B cell (primary cell): Measurements from ENCODE around the gene YWHAG. TPM values are rescaled to one million over a fixed set of nuclear protein-coding genes. Genes with fewer than 3 reads are reported as not detected.
"Not testable (repeated sequence)": the region's sequence is repeated elsewhere in the genome, so short reads cannot be mapped to it uniquely, and the experiment has no call there.

Experiments used
- ATAC-seq: fragments of 200-7000 bp; cut with Tn5 transposase; one replicate; pipeline ENCODE4 v1.10.0; 2021; ENCODE audit warnings: low read depth, mild to moderate bottlenecking, moderate number of reproducible peaks, moderate library complexity
- CTCF ChIA-PET: fragments of 350-600 bp; sonication (Branson Sonifier 250); formaldehyde crosslinking; loops from one replicate; lab custom pipeline; 2021; ENCODE audit warnings: antibody characterized with exemption, inconsistent platforms; lab: Charles Lee
- POLR2A ChIA-PET: fragments of 350-600 bp; sonication (Branson Sonifier 250); formaldehyde crosslinking; loops from one replicate; lab custom pipeline; 2021; ENCODE audit warnings: antibody characterized with exemption; lab: Charles Lee
- DNase-seq: peaks from one replicate; pipeline ENCODE4 v3.0.0; 2013
- H2AFZ ChIP-seq: 2 replicates; pipeline ENCODE4 v1.6.1; 2012; ENCODE audit warnings: mild to moderate bottlenecking, low read depth, low read length; ENCODE audit not compliant: insufficient read depth, poor library complexity, severe bottlenecking
- H3K27ac ChIP-seq, 2 donors: 1 replicate in 1 of 2; 2 replicates in 1 of 2; pipeline ENCODE4 v1.5.1; 2012 to 2013; ENCODE audit warnings: low read length in 2 of 2, mild to moderate bottlenecking in 2 of 2, moderate library complexity in 1 of 2
- H3K27me3 ChIP-seq, 4 experiments: fragments of 200-600 bp in 1 of 4; sonication (generic) in 1 of 4; replicated peaks in 1 of 4; 1 replicate in 2 of 4; 2 replicates in 2 of 4; pipeline versions ENCODE4 v1.6.1 to v1.7.0; 2013 to 2016; ENCODE audit warnings: low read length in 3 of 4, mild to moderate bottlenecking in 2 of 4, mixed read lengths in 1 of 4, moderate library complexity in 1 of 4; ENCODE audit not compliant: insufficient read depth in 4 of 4, control insufficient read depth in 3 of 4; ENCODE audit errors: control extremely low read depth in 1 of 4
- H3K36me3 ChIP-seq, 2 experiments: replicated peaks in 1 of 2; 1 replicate in 1 of 2; 2 replicates in 1 of 2; pipeline versions ENCODE4 v1.6.1 to v1.7.1; 2013; ENCODE audit warnings: low read length in 1 of 2; ENCODE audit not compliant: insufficient read depth in 2 of 2, control insufficient read depth in 1 of 2; ENCODE audit errors: control extremely low read depth in 1 of 2, extremely low read depth in 1 of 2
- H3K4me1 ChIP-seq, 2 donors: fragments of 200-600 bp in 1 of 2; sonication (generic) in 1 of 2; 1 replicate in 1 of 2; 2 replicates in 1 of 2; pipeline versions ENCODE4 v1.5.1 to v1.6.1; 2013 to 2017; ENCODE audit warnings: low read length in 2 of 2; ENCODE audit not compliant: control insufficient read depth in 2 of 2, insufficient read depth in 2 of 2
- H3K4me2 ChIP-seq: replicated peaks from 2 replicates; pipeline ENCODE3; 2012; ENCODE audit warnings: mild to moderate bottlenecking, low read depth, low read length; ENCODE audit not compliant: poor library complexity, severe bottlenecking
- H3K4me3 ChIP-seq, 5 experiments: fragments of 200-600 bp in 1 of 5; sonication (generic) in 1 of 5; 1 replicate in 3 of 5; 2 replicates in 2 of 5; pipeline versions ENCODE4 v1.5.1 to v1.7.0; 2011 to 2016; ENCODE audit warnings: low read length in 4 of 5, mild to moderate bottlenecking in 4 of 5, low read depth in 2 of 5, control low read depth in 1 of 5, moderate library complexity in 1 of 5; ENCODE audit not compliant: insufficient read depth in 1 of 5; ENCODE audit errors: control extremely low read depth in 1 of 5, extremely low read depth in 1 of 5
- H3K79me2 ChIP-seq: fragments of 200-600 bp; sonication (generic); one replicate; pipeline ENCODE4 v1.6.0; 2016; ENCODE audit warnings: low read length; ENCODE audit not compliant: control insufficient read depth, insufficient read depth
- H3K9ac ChIP-seq: fragments of 200-600 bp; sonication (generic); 2 replicates; pipeline ENCODE4 v1.6.1; 2017; ENCODE audit warnings: mild to moderate bottlenecking, low read length, moderate library complexity
- H3K9me3 ChIP-seq, 3 donors: one replicate each; pipeline versions ENCODE4 v1.6.1 to v1.7.1; 2013; ENCODE audit warnings: low read length in 2 of 3; ENCODE audit not compliant: control insufficient read depth in 2 of 3, insufficient read depth in 1 of 3; ENCODE audit errors: control extremely low read depth in 1 of 3
- H4K20me1 ChIP-seq: 2 replicates; pipeline ENCODE4 v1.6.0; 2012; ENCODE audit warnings: mild to moderate bottlenecking, low read length; ENCODE audit not compliant: insufficient read depth, control insufficient read depth, poor library complexity, severe bottlenecking
- H3K27ac Mint-ChIP-seq: one replicate; pipeline ENCODE4 v1.8.0; 2021; ENCODE audit warnings: mixed read lengths
- H3K27me3 Mint-ChIP-seq: one replicate; pipeline ENCODE4 v1.8.0; 2021; ENCODE audit warnings: mixed read lengths
- H3K4me1 Mint-ChIP-seq: one replicate; pipeline ENCODE4 v1.8.0; 2021; ENCODE audit warnings: mixed read lengths
- H3K4me3 Mint-ChIP-seq: one replicate; pipeline ENCODE4 v1.8.0; 2021; ENCODE audit warnings: mixed read lengths
- H3K9me3 Mint-ChIP-seq: one replicate; pipeline ENCODE4 v1.8.0; 2022; ENCODE audit warnings: mixed read lengths; ENCODE audit not compliant: insufficient read depth
- EZH2 ChIP-seq: IDR thresholded peaks from 2 replicates; pipeline ENCODE4 v1.6.1; 2012; ENCODE audit warnings: borderline replicate concordance, low read depth, mild to moderate bottlenecking, moderate library complexity, low read length; ENCODE audit not compliant: insufficient read depth, poor library complexity, severe bottlenecking
- WGBS: methylation state at CpG from one replicate; pipeline ENCODE4 v1.1.5; 2013; ENCODE audit warnings: missing lambda C conversion rate; ENCODE audit not compliant: insufficient coverage; 5-methylcytosine and 5-hydroxymethylcytosine counted together
- intact Hi-C: fragments of 100-400 bp; cut with micrococcal nuclease; formaldehyde crosslinking; loops from one replicate; pipeline ENCODE4 v1.10.0; 2022
- polyA plus RNA-seq: library from polyadenylated mRNA; depleted of rRNA; stranded (reverse); fragments of >200 nt; gene quantifications from 2 replicates; pipeline ENCODE4 v1.2.3, GENCODE V29; 2012
- total RNA-seq, 2 donors: library from RNA; stranded (reverse); fragments of 120-200 nt in 1 of 2; gene quantifications; 1 replicate in 1 of 2; 2 replicates in 1 of 2; pipeline versions ENCODE4 v1.2.3 to v1.2.4, GENCODE V29; 2013 to 2022
- TF ChIP-seq, protein P1 (sequence below): fragments of 200-600 bp; IDR thresholded peaks from one replicate; pipeline ENCODE4 v1.8.0; 2022; ENCODE audit warnings: antibody characterized with exemption, mild to moderate bottlenecking

The YWHAG gene
- total and polyA plus RNA-seq, 2 donors (not counting 1 experiment from before 2014, with no cell fraction given): 6.6 to 51.6 TPM

DNA sequence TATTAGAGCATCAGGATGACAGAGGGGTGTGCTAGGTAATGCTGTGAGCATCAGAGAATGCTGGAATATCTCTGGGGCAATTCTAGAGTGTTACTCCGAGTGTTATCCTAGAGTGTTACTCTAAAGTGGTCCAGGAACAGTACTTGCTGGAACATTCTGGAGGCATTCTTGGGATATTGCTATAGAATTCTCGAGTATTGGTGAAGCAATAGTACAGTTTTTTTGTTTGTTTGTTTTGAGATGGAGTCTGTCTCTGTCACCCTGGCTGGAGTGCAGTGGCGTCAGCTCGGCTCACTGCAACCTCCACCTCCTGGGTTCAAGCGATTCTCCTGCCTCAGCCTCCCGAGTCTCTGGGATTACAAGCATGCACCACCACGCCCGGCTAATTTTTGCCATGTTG, 38.1 kb upstream of the YWHAG start:
- peak overlapping the region; percentile 74 for H3K4me3 Mint-ChIP-seq
- intact Hi-C loops: loop anchor here (1.0 to 10.0 kb wide), 3 partner anchors 38 to 482 kb away; partner anchors contain the start of gene POR
- H3K4me2 ChIP-seq: peak overlapping the region; percentile 84
- no peaks in the 10 kb centered on the region for H3K27me3 Mint-ChIP-seq
- TF ChIP-seq, protein P1, sequence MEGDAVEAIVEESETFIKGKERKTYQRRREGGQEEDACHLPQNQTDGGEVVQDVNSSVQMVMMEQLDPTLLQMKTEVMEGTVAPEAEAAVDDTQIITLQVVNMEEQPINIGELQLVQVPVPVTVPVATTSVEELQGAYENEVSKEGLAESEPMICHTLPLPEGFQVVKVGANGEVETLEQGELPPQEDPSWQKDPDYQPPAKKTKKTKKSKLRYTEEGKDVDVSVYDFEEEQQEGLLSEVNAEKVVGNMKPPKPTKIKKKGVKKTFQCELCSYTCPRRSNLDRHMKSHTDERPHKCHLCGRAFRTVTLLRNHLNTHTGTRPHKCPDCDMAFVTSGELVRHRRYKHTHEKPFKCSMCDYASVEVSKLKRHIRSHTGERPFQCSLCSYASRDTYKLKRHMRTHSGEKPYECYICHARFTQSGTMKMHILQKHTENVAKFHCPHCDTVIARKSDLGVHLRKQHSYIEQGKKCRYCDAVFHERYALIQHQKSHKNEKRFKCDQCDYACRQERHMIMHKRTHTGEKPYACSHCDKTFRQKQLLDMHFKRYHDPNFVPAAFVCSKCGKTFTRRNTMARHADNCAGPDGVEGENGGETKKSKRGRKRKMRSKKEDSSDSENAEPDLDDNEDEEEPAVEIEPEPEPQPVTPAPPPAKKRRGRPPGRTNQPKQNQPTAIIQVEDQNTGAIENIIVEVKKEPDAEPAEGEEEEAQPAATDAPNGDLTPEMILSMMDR: no peak
- TF ChIP-seq EZH2: no peak
- H3K27ac ChIP-seq: no peak overlapping the region
- ATAC-seq (no peak), DNase-seq (no peak)
- no peaks in the 10 kb centered on the region for H3K36me3 ChIP-seq
- ChIA-PET CTCF (no interaction called here), POLR2A (interaction anchor here (1.0 kb wide), 1 partner anchor 38 kb away, joined by 5 read pairs; the partner anchor contains the start of gene YWHAG)
- H3K9ac ChIP-seq: peak overlapping the region; percentile 63
- no peak overlapping the region for H3K27ac Mint-ChIP-seq
- peak overlapping the region in 3 of 5 experiments; percentile 57 to 63 (median 62) for H3K4me3 ChIP-seq
- H3K27me3 ChIP-seq: no peaks in the 10 kb centered on the region
- H3K9me3 ChIP-seq: no peaks in the 10 kb centered on the region
- H3K4me1 ChIP-seq: peaks cover 18 to 24% of the 10 kb centered on the region in 2 donors
- peaks cover 19% of the 10 kb centered on the region for H3K4me1 Mint-ChIP-seq
- no peaks in the 10 kb centered on the region for H3K9me3 Mint-ChIP-seq
- no peaks in the 10 kb centered on the region for H3K79me2 ChIP-seq
- H4K20me1 ChIP-seq: no peaks in the 10 kb centered on the region
- 85% methylated on average over 8 of the region's 8 CpGs for WGBS
- H2AFZ ChIP-seq: peak overlapping the region; percentile 80

DNA sequence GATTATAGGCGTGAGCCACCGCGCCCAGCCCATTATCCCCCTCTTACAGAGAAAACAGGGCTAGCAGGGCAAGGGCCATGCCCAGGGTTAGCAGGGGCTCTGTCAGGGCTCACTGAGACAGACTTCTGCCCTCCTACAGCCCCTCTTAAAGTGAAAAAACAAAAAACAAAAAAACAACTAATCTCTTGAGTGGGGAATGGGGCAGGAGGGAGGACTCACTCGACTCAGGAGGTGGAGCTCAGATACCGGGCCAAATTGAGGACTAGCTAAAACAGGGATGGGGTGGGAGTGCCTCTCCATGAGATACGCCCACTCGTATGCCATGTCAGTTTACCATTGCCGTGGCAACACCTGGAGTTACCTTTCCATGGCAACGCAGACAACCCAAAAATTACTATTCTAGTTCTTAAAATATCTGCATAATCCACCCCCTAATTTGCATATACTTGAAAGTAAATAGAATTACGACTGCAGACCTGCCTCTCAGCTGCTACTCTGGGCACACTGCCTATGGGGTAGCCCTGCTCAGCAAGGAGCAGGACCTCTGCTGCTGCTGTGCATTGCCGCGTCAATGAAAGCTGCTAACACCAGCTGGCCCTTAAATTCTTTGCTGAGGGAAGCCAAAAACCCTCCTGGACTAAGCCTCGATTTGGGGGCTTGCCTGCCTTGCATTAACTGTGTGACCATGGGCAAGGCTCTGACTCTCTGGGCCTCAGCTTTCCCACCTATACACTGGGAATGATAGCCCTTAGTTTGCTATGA, 37.4 kb upstream of the YWHAG start:
- ATAC-seq (no peak), DNase-seq (no peak)
- no peak overlapping the region for H2AFZ ChIP-seq
- Mint-ChIP-seq H3K27me3 (no peaks in the 10 kb centered on the region), H3K4me3 (peak overlapping the region; percentile 37), H3K4me1 (peaks cover 19% of the 10 kb centered on the region), H3K27ac (no peak overlapping the region), H3K9me3 (no peaks in the 10 kb centered on the region)
- no peak overlapping the region for H3K9ac ChIP-seq
- H3K27me3 ChIP-seq: no peaks in the 10 kb centered on the region
- ChIA-PET CTCF (no interaction called here), POLR2A (interaction anchor here (1.0 kb wide), 1 partner anchor 37 kb away, joined by 5 read pairs; the partner anchor contains the start of gene YWHAG)
- H3K27ac ChIP-seq: no peak overlapping the region
- 90% methylated on average over 7 of the region's 13 CpGs for WGBS
- H3K9me3 ChIP-seq: no peaks in the 10 kb centered on the region
- H3K79me2 ChIP-seq: no peaks in the 10 kb centered on the region
- peaks cover 18 to 24% of the 10 kb centered on the region in 2 donors for H3K4me1 ChIP-seq
- H3K4me3 ChIP-seq: no peak overlapping the region
- intact Hi-C loops: loop anchor here (10.0 kb wide), 1 partner anchor 481 kb away; the partner anchor contains the start of gene POR
- no peak for TF ChIP-seq EZH2
- TF ChIP-seq, protein P1: no peak
- no peaks in the 10 kb centered on the region for H4K20me1 ChIP-seq
- H3K36me3 ChIP-seq: no peaks in the 10 kb centered on the region
- no peak overlapping the region for H3K4me2 ChIP-seq

- H3K27ac ChIP-seq, CTCF ChIA-PET, H3K9ac ChIP-seq, H4K20me1 ChIP-seq, H3K36me3 ChIP-seq, H3K27me3 Mint-ChIP-seq, H3K79me2 ChIP-seq, H3K9me3 Mint-ChIP-seq, H3K4me2 ChIP-seq, H2AFZ ChIP-seq, ATAC-seq, H3K27me3 ChIP-seq, H3K4me3 ChIP-seq, H3K27ac Mint-ChIP-seq, POLR2A ChIA-PET, DNase-seq, H3K9me3 ChIP-seq: not testable (repeated sequence)
- 100% methylated on average over 1 of the region's 11 CpGs for WGBS
- intact Hi-C loops: loop anchor here (10.0 kb wide), 1 partner anchor 481 kb away; the partner anchor contains the start of gene POR
- Mint-ChIP-seq H3K4me3 (peak overlapping the region; percentile 37), H3K4me1 (peaks cover 19% of the 10 kb centered on the region)
- H3K4me1 ChIP-seq: peaks cover 18 to 24% of the 10 kb centered on the region in 2 donors
These were observed 36.8 kb upstream of the YWHAG start for GRCh38 chr7:76395605-76395964.
